Lung (tissue), 12 donors: ENCODE measurements around the gene ZNF695. TPM values are rescaled to one million over a fixed set of nuclear protein-coding genes. Genes with fewer than 3 reads are reported as not detected.

ENCODE experiments used
- ATAC-seq: fragments of 200-7000 bp; cut with Tn5 transposase; one replicate; pipeline ENCODE4 v1.9.1; 2020; ENCODE audit warnings: moderate number of reproducible peaks; ENCODE audit not compliant: insufficient read depth, low FRiP score
- DNase-seq, 3 donors: peaks; one replicate each; pipeline ENCODE4 v3.0.0-alpha.2; 2013 to 2017
- H3K27ac ChIP-seq, 2 donors: one replicate each; pipeline ENCODE4 v1.5.1; 2013; ENCODE audit warnings: mild to moderate bottlenecking in 2 of 2, moderate library complexity in 2 of 2, control low read depth in 1 of 2, inconsistent platforms in 1 of 2, low read depth in 1 of 2, low read length in 1 of 2
- H3K27me3 ChIP-seq, 3 donors: one replicate each; pipeline ENCODE4 v1.5.1; 2013; ENCODE audit warnings: low read length in 2 of 3; ENCODE audit not compliant: control insufficient read depth in 3 of 3, insufficient read depth in 3 of 3
- H3K36me3 ChIP-seq, 4 donors: one replicate each; pipeline ENCODE4 v1.5.1; 2013; ENCODE audit warnings: low read length in 4 of 4, mild to moderate bottlenecking in 1 of 4, moderate library complexity in 1 of 4; ENCODE audit not compliant: control insufficient read depth in 4 of 4, insufficient read depth in 4 of 4
- H3K4me1 ChIP-seq, 5 donors: one replicate each; pipeline ENCODE4 v1.5.1; 2013; ENCODE audit warnings: low read length in 5 of 5, mild to moderate bottlenecking in 2 of 5, moderate library complexity in 1 of 5; ENCODE audit not compliant: control insufficient read depth in 5 of 5, insufficient read depth in 5 of 5
- H3K4me3 ChIP-seq: one replicate; pipeline ENCODE4 v1.5.1; 2013; ENCODE audit warnings: mild to moderate bottlenecking, control low read depth, moderate library complexity
- H3K9ac ChIP-seq, 2 donors: one replicate each; pipeline ENCODE4 v1.5.1; 2013; ENCODE audit warnings: low read length in 2 of 2, control low read depth in 1 of 2; ENCODE audit not compliant: insufficient read depth in 1 of 2
- H3K9me3 ChIP-seq, 4 donors: one replicate each; pipeline ENCODE4 v1.5.1; 2013; ENCODE audit warnings: low read length in 3 of 4, mild to moderate bottlenecking in 1 of 4, moderate library complexity in 1 of 4; ENCODE audit not compliant: control insufficient read depth in 4 of 4, insufficient read depth in 3 of 4
- CTCF ChIP-seq: IDR thresholded peaks from 2 replicates; pipeline ENCODE4 v1.5.1; 2012; ENCODE audit warnings: mild to moderate bottlenecking; ENCODE audit errors: control extremely low read depth, extremely low read depth
- WGBS, 2 donors: extraction: QIAGEN DNeasy Blood & Tissue Kit; methylation state at CpG; one replicate each; pipeline ENCODE4 v1.1.7; 2013; 5-methylcytosine and 5-hydroxymethylcytosine counted together
- polyA plus RNA-seq, 2 donors: library from polyadenylated mRNA; stranded (reverse); fragments of 200-250 nt; gene quantifications; one replicate each; pipeline ENCODE4 v1.2.1, GENCODE V29; 2013
- total RNA-seq, 2 donors: library from RNA; depleted of rRNA in 1 of 2; stranded (reverse); fragments of >200 nt in 1 of 2; gene quantifications; one replicate each; pipeline ENCODE4 v1.2.1, GENCODE V29; 2014 to 2021
- donor health status: control.
- donor health status: control.
- donor health status: Bipolar disorder and iron deficiency.
- donor health status: healthy.
- donor health status: DM: yes; HTN: yes; CAD: no.

The ZNF695 gene
- total and polyA plus RNA-seq, 4 donors: 0.23 to 1.4 (median 0.61) TPM; not detected in 1

- H3K9ac ChIP-seq: no peak overlapping the region
- DNase-seq: no peak
- WGBS, 2 donors: 96 to 100% methylated on average over 1 of the region's 1 CpG
- H3K27ac ChIP-seq: no peak overlapping the region
- H3K27me3 ChIP-seq: no peaks in the 10 kb centered on the region
- TF ChIP-seq CTCF: no peak
- no peak for ATAC-seq
- no peak overlapping the region for H3K4me3 ChIP-seq
- peaks cover 9 to 34% (median 21%) of the 10 kb centered on the region in 4 donors for H3K9me3 ChIP-seq
- peaks cover 0 to 25% (median 7%) of the 10 kb centered on the region in 4 donors for H3K36me3 ChIP-seq
- no peaks in the 10 kb centered on the region for H3K4me1 ChIP-seq
Measured at GRCh38 chr1:246987083-246987690, 20.7 kb downstream of the ZNF695 start.

- H3K36me3 ChIP-seq: peaks cover 0 to 18% (median 1%) of the 10 kb centered on the region in 4 donors
- no peak overlapping the region for H3K9ac ChIP-seq
- WGBS, 2 donors: 97 to 98% methylated on average over 6 of the region's 6 CpGs
- no peak overlapping the region for H3K27ac ChIP-seq
- DNase-seq (no peak), ATAC-seq (no peak)
- H3K4me1 ChIP-seq: no peaks in the 10 kb centered on the region
- peaks cover 0 to 24% (median 8%) of the 10 kb centered on the region in 4 donors for H3K9me3 ChIP-seq
- no peaks in the 10 kb centered on the region for H3K27me3 ChIP-seq
- no peak overlapping the region for H3K4me3 ChIP-seq
- TF ChIP-seq CTCF: no peak
Measured at GRCh38 chr1:246978785-246979184, 29.1 kb downstream of the ZNF695 start.

GRCh38 chr1:246978281-246978680 is 29.6 kb downstream of the ZNF695 start:
- Histone ChIP-seq H3K27ac (no peak overlapping the region), H3K9ac (no peak overlapping the region), H3K9me3 (peaks cover 0 to 21% (median 6%) of the 10 kb centered on the region in 4 donors), H3K27me3 (no peaks in the 10 kb centered on the region), H3K36me3 (peaks cover 0 to 18% (median 1%) of the 10 kb centered on the region in 4 donors), H3K4me3 (no peak overlapping the region), H3K4me1 (no peaks in the 10 kb centered on the region)
- TF ChIP-seq CTCF: no peak
- WGBS, 2 donors: 97 to 98% methylated on average over 2 of the region's 2 CpGs
- no peak for DNase-seq
- ATAC-seq: no peak

GRCh38 chr1:246971969-246972368 is 35.9 kb downstream of the ZNF695 start:
- no peaks in the 10 kb centered on the region for H3K4me1 ChIP-seq
- no peak for DNase-seq
- no peak for TF ChIP-seq CTCF
- peaks cover 0 to 16% (median 1%) of the 10 kb centered on the region in 4 donors for H3K9me3 ChIP-seq
- H3K9ac ChIP-seq: no peak overlapping the region
- no peak overlapping the region for H3K4me3 ChIP-seq
- 96% methylated on average over 7 of the region's 7 CpGs for WGBS, 2 donors
- no peak overlapping the region for H3K27ac ChIP-seq
- peaks cover 0 to 2% (median 0%) of the 10 kb centered on the region in 4 donors for H3K36me3 ChIP-seq
- ATAC-seq: no peak
- H3K27me3 ChIP-seq: no peaks in the 10 kb centered on the region
